MG63 (cell line): Measurements from ENCODE around the gene AFP. TPM values are rescaled to one million over a fixed set of nuclear protein-coding genes. Genes with fewer than 3 reads are reported as not detected.

ENCODE experiments used
- DNase-seq: peaks from one replicate; pipeline ENCODE4 v3.0.0-alpha.2; 2020
- H3K27me3 ChIP-seq: fragments of 250-450 bp; sonication (Bioruptor Pico); 2 replicates; pipeline ENCODE4 v1.5.1; 2020; ENCODE audit warnings: mild to moderate bottlenecking, moderate library complexity
- H3K36me3 ChIP-seq: fragments of 250-450 bp; sonication (Bioruptor Pico); 2 replicates; pipeline ENCODE4 v1.5.1; 2020; ENCODE audit warnings: mild to moderate bottlenecking, moderate library complexity
- H3K4me3 ChIP-seq: fragments of 250-450 bp; sonication (Bioruptor Pico); 2 replicates; pipeline ENCODE4 v1.5.1; 2020; ENCODE audit warnings: mild to moderate bottlenecking, moderate library complexity
- H3K9me3 ChIP-seq: fragments of 250-450 bp; sonication (Bioruptor Pico); 2 replicates; pipeline ENCODE4 v1.5.1; 2020; ENCODE audit warnings: mild to moderate bottlenecking, moderate library complexity
- total RNA-seq: library from RNA; depleted of rRNA; stranded (reverse); fragments of >200 nt; shearing (Covaris generic); gene quantifications from 2 replicates; pipeline ENCODE4 v1.2.3, GENCODE V29; 2014; ENCODE audit warnings: low replicate concordance

The AFP gene
- total RNA-seq, 1 experiment from 2014 or later, result 2.5 TPM

GRCh38 chr4:73409978-73410548 lies 26.0 kb upstream of the AFP start:
- Histone ChIP-seq H3K9me3 (no peaks in the 10 kb centered on the region), H3K36me3 (no peaks in the 10 kb centered on the region), H3K27me3 (no peaks in the 10 kb centered on the region; the same call in 1 of the 2 replicates), H3K4me3 (no peak overlapping the region)
- DNase-seq, result no peak

- H3K27me3 ChIP-seq, result no peaks in the 10 kb centered on the region; the same call in 1 of the 2 replicates
- no peaks in the 10 kb centered on the region for H3K36me3 ChIP-seq
- DNase-seq, result no peak
- no peak overlapping the region for H3K4me3 ChIP-seq
- H3K9me3 ChIP-seq, result no peaks in the 10 kb centered on the region
Measured at GRCh38 chr4:73410916-73411730, 24.9 kb upstream of the AFP start.

- no peak for DNase-seq
- no peaks in the 10 kb centered on the region for H3K36me3 ChIP-seq
- no peaks in the 10 kb centered on the region; the same call in 1 of the 2 replicates for H3K27me3 ChIP-seq
- no peaks in the 10 kb centered on the region for H3K9me3 ChIP-seq
- H3K4me3 ChIP-seq, result no peak overlapping the region
Measured at GRCh38 chr4:73411731-73412414, 24.1 kb upstream of the AFP start.

- Histone ChIP-seq H3K9me3 (no peaks in the 10 kb centered on the region), H3K36me3 (no peaks in the 10 kb centered on the region), H3K27me3 (no peaks in the 10 kb centered on the region; the same call in 1 of the 2 replicates), H3K4me3 (no peak overlapping the region)
- no peak for DNase-seq
Measured at GRCh38 chr4:73413294-73413755, 22.7 kb upstream of the AFP start.

GRCh38 chr4:73414936-73415271 lies 21.1 kb upstream of the AFP start:
- no peak for DNase-seq
- no peak overlapping the region for H3K4me3 ChIP-seq
- H3K36me3 ChIP-seq, result no peaks in the 10 kb centered on the region
- no peaks in the 10 kb centered on the region; the same call in 1 of the 2 replicates for H3K27me3 ChIP-seq
- no peaks in the 10 kb centered on the region for H3K9me3 ChIP-seq

- Histone ChIP-seq H3K9me3 (no peaks in the 10 kb centered on the region), H3K36me3 (no peaks in the 10 kb centered on the region), H3K27me3 (no peaks in the 10 kb centered on the region; the same call in 1 of the 2 replicates), H3K4me3 (no peak overlapping the region)
- no peak for DNase-seq
Measured at GRCh38 chr4:73415807-73416238, 20.2 kb upstream of the AFP start.

- DNase-seq, result no peak
- Histone ChIP-seq H3K27me3 (no peaks in the 10 kb centered on the region; the same call in 1 of the 2 replicates), H3K9me3 (no peaks in the 10 kb centered on the region), H3K4me3 (no peak overlapping the region), H3K36me3 (no peaks in the 10 kb centered on the region)
Measured at GRCh38 chr4:73416423-73417087, 19.5 kb upstream of the AFP start.

GRCh38 chr4:73417342-73417741 lies 18.7 kb upstream of the AFP start:
- DNase-seq, result no peak
- Histone ChIP-seq H3K4me3 (no peak overlapping the region), H3K27me3 (no peaks in the 10 kb centered on the region; the same call in 1 of the 2 replicates), H3K9me3 (no peaks in the 10 kb centered on the region), H3K36me3 (no peaks in the 10 kb centered on the region)

- Histone ChIP-seq H3K9me3 (no peaks in the 10 kb centered on the region), H3K4me3 (no peak overlapping the region), H3K36me3 (no peaks in the 10 kb centered on the region), H3K27me3 (no peaks in the 10 kb centered on the region; the same call in 1 of the 2 replicates)
- DNase-seq, result no peak
Measured at GRCh38 chr4:73417973-73418372, 18.0 kb upstream of the AFP start.

GRCh38 chr4:73418677-73419076 lies 17.3 kb upstream of the AFP start:
- no peaks in the 10 kb centered on the region for H3K9me3 ChIP-seq
- H3K27me3 ChIP-seq, result no peaks in the 10 kb centered on the region; the same call in 1 of the 2 replicates
- no peak for DNase-seq
- H3K36me3 ChIP-seq, result no peaks in the 10 kb centered on the region
- H3K4me3 ChIP-seq, result no peak overlapping the region

GRCh38 chr4:73419106-73420038 lies 16.6 kb upstream of the AFP start:
- Histone ChIP-seq H3K9me3 (no peaks in the 10 kb centered on the region), H3K4me3 (no peak overlapping the region), H3K36me3 (no peaks in the 10 kb centered on the region), H3K27me3 (no peaks in the 10 kb centered on the region; the same call in 1 of the 2 replicates)
- no peak for DNase-seq

GRCh38 chr4:73420615-73421014 lies 15.4 kb upstream of the AFP start:
- Histone ChIP-seq H3K9me3 (no peaks in the 10 kb centered on the region), H3K36me3 (no peaks in the 10 kb centered on the region), H3K27me3 (no peaks in the 10 kb centered on the region), H3K4me3 (no peak overlapping the region)
- DNase-seq, result no peak

GRCh38 chr4:73421708-73422457 lies 14.1 kb upstream of the AFP start:
- H3K9me3 ChIP-seq, result no peaks in the 10 kb centered on the region
- DNase-seq, result no peak
- no peaks in the 10 kb centered on the region for H3K36me3 ChIP-seq

GRCh38 chr4:73422458-73422752 lies 13.6 kb upstream of the AFP start:
- H3K36me3 ChIP-seq, result no peaks in the 10 kb centered on the region
- no peak overlapping the region for H3K4me3 ChIP-seq
- H3K9me3 ChIP-seq, result no peaks in the 10 kb centered on the region
- no peaks in the 10 kb centered on the region for H3K27me3 ChIP-seq
- no peak for DNase-seq

More at GRCh38 chr4:73421708-73422457, 14.1 kb upstream of the AFP start:
- no peak overlapping the region for H3K4me3 ChIP-seq
- no peaks in the 10 kb centered on the region for H3K27me3 ChIP-seq

GRCh38 chr4:73423184-73423583 lies 12.8 kb upstream of the AFP start:
- Histone ChIP-seq H3K27me3 (no peaks in the 10 kb centered on the region), H3K36me3 (no peaks in the 10 kb centered on the region), H3K4me3 (no peak overlapping the region), H3K9me3 (no peaks in the 10 kb centered on the region)
- no peak for DNase-seq
